ENCODE results near the gene KIF21B.
"Not testable (repeated sequence)": the region's sequence is repeated elsewhere in the genome, so short reads cannot be mapped to it uniquely, and the experiment has no call there.

The KIF21B gene

DNA sequence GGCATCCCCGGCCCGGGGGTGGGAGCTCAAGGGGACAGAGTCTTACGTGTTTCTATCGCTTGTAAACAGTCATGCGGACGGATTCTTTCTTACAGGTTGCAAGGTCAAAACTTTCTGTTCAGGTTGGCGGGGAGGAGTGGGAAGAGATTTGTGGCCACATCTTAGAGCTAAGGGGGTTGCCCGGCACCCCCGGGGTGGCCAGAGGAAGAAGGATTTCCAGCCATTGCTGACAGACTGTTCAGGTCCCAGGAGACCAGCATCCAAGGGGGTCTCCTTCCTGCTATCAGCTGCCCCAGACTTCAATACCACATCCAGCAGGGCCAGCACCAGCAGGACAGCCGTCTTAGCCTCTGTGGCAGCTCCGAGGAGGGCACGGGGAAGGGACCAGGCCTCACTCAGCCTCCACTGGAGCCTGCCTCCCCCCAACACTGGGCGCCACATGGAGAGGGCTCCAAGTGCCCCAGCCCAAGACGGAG lies 52.0 kb downstream of the KIF21B start:
- DNase-seq (ENCODE audit: low spot score): no peak

DNA sequence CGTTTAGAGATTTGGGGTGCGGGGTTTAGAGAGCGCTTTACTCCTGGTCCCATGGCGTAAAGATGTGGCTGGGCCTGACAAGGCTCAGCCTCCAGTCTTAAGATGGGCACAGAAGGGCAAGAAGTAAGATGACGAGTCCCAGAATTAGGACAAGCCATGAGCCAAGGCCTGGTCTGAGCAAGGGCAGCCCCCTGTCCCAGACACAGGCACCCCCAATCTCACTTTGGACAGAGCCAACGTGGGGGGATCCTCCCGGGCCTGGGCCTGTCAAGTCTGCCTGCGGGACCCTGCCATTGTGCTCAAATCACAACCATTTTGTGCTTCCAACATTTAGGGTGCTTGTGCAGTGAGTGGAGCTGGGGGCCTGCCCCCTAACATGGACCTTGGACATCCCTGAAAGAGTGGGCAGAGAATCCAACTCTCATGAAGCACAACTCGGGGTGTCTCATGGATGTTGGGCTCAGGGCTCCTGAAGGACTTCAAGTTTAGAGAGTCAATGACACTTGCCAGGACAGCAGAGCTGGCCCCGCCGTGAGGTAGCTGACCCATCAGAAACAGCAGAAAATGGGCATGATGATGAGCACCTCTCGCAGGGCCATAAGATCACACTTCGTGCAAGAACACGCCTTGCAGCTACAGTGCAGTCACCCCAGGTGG lies 52.6 kb downstream of the KIF21B start:
- no peak for DNase-seq (ENCODE audit: low spot score)

DNA sequence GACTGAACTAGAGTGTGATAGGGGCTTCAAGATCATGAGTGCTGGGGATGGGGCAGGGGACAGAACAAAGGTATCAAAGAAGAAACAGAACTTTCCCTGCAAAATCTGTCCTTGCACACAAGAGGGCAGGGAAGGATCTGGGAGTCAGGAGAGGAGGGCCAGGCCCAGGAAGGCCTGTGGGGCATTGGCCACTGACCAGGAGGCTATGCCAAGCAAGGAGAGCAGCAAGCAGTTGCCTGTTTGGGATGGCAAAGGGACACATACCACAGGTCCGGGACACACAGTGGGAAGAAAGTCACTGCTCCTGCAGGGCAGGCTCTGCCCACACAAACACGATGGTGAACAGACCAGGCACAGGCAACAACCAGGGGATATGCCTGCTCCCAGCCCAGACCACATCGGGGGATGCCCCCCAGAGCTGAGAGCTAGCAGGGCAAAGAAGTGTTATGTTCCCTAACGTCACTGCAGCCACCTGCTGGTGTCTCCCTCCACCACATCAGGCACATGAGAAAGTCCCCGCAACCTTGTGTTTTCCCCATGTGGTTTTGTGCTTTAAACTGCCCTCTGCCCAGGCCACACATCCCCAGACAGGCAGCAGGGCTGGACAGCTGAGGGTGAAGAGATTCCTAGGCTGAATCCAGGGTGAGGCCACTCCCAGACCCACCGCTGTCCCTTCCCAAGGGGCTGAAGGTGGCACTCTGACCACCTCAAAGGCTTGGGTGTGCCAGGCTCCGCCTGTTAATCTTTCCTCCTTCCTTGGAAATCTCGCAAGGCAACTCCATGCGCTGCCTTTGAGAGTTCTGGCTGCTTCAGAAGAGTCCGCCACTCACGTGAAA lies 53.6 kb downstream of the KIF21B start:
- no peak for DNase-seq (ENCODE audit: low spot score)

DNA sequence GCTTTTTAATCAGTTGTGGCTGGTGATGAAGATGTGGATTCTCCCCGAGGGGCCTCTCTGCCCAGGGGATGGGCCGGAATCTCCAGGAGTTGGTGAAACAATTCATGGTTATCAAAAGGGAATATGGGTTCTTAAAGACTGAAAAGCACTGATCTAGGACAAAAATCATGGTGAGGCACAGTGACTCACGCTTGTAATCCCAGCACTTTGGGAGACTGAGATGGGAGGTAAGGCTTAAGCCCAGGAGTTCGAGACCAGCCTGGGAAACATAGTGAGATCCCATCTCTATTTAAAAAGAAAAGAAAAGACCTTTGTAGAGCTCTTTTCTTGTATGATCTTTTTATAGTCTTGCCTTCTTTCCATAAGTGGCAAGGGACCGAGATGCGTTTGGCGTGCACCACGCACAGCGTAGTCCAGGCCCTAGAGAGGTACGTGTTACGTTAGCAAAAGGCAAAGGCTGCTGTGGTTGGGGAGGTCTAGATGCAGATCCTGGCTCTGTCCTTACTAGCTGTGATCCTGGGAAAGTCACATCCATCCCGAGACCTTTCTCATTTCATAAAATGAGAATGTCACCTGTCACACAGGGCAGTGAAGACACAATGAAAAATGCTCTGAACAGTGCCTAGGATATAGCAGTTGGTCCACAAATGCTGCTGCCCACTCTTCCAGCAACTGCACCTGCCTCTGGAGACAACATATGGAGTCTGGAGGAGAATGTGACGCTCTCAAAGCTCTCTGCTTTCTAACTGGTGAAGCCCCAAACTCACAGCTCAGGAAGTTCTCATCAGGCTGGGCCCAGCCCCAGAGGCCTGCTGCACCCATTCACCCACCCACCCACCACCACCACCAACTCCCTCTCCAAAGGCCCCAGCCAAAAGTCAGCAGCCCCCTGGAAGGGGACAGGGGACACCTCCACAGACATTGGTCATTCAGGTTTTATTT lies 54.8 kb downstream of the KIF21B start:
- no peak for DNase-seq (ENCODE audit: low spot score)

DNA sequence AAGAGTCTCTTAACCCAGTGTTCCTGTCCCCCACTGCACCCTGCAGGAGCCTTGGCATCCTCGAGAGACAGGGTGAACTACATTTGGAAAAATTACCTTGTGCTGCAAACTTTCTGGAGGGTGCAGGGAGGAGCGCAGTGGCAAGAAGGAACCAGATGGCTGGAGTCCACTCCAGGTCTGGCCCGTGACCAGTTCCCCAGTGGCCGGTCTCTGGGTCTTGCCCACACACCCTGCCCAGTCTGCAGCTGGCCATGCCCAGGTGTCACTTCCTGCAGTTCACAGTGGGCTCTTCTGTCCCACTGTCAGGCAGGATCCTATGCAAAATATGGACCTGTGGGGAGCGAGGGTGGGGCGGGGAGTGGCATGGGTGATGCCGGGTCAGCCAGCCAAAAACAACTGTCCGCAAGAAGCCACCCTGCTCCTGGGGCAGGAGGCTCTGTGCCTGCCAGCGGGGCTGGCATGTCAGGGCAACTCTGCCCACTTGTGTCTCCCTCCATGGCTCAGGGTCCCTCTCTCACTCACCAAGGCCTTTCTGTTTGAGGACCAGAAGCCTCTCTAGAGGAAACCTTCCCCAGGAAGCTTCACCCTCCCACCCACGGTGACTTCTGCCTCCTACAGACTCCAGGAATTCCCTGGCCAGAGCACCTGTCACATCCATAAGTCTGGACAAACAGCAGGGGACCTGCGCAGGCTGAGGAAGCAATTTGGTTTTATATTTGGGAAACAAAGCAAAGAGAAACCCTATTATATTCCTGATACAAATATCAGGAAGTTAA lies 55.6 kb downstream of the KIF21B start:
- DNase-seq (ENCODE audit: low spot score): no peak

DNA sequence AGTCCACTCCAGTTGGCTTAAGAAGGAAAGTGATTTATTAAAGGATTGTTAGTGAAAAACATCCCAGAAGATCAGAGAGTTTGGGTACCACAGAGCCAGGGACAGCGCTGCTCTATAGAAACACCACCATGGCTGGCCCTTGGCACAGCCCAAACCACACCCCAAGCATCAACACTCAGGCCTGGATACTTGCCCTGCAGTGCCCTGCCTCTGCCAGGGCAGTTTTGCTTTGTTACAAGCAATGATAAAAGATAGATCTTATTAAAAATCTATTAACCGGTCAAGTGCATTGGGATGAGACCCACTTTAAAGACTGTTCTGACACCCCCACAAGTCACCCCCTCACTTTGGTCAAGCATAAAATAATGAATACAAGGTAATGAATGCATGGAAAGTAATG lies 56.6 kb downstream of the KIF21B start:
- no peak for DNase-seq (ENCODE audit: low spot score)

DNA sequence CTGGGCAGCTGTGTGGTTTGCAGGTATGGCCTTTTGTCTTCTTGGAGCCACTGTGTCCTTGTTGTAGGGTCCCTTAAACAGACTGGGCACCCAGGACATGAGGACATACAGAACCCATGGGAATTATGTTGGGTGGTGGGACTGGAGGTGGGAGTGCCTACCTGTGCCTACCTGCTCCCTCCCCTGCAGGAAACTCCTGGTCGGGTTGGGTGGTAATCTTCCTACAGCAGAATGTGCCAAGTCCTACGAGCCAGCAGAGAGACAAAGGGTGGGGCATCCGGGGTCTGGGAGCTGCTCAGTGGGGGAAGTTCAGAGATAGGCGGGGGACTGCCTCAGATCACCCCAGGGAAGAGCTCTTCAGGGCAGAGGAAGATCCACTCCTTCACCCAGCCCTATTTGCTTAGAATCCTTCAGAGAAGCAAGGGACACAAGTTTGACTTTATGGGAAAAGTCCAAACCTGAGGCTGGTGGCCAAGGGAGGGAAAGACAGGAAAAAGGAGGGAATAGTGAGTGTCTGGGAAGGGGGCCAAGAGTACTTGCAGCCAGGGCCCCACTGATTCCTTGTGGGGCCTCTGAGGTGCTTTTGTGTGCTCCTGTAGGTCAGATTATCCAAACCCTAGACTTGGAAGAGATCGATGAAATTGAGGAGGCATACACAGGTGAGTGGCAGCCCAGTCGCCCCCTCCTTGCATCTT lies 58.3 kb downstream of the KIF21B start:
- no peak for DNase-seq (ENCODE audit: low spot score)

DNA sequence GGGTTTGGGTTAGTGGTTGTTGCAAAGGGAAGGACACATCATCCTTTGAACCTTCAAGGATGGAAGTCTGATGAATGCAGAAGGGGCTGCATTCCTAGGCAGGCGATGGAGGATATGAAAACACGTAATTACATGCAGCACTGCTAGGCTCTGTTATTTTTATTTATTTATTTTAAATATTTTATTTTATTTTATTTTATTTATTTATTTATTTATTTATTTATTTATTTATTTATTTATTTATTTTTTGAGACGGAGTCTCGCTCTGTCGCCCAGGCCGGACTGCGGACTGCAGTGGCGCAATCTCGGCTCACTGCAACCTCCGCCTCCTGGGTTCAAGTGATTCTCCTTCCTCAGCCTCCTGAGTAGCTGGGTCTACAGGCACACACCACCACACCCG lies 59.6 kb downstream of the KIF21B start:
- not testable (repeated sequence) for DNase-seq (ENCODE audit: low spot score)

DNA sequence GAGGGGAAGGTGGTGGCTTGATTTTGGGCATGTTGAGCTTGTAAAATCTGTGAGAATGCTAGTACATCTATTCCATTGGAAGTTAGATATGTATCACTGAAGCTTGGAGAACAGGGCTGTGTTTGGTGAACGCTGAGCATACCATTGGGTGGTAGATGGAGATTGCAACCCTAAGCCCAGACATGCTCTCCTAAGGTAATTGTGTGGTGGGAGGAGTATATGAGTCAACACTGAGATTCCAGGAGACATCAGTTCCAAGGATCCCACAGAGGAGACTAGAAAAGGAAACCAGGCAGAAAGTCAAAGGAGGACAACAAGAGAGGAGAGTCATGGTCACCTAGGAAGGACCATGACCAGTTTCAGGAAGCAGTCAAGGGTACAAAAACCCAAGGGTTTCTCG lies 60.4 kb downstream of the KIF21B start:
- DNase-seq (ENCODE audit: low spot score): no peak

DNA sequence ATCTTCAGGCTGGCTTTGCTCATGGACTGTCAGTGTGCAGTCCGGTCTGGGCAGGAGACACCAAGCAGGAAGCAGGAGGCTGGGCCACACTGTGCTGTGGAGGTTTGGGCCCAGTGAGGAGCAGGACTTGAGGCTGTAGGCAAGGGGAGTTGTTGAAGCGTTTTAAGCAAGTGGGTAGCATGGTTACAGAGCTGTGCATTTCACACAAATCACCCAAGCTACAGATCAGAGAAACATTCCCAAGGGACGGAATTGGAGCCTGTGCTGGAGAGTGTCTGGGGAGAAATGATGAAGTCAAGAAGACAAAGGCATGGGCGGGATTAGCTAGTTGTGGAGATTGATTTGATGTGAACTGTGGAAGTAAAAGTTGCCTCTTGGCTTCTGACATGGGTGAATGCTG lies 60.9 kb downstream of the KIF21B start:
- no peak for DNase-seq (ENCODE audit: low spot score)

DNA sequence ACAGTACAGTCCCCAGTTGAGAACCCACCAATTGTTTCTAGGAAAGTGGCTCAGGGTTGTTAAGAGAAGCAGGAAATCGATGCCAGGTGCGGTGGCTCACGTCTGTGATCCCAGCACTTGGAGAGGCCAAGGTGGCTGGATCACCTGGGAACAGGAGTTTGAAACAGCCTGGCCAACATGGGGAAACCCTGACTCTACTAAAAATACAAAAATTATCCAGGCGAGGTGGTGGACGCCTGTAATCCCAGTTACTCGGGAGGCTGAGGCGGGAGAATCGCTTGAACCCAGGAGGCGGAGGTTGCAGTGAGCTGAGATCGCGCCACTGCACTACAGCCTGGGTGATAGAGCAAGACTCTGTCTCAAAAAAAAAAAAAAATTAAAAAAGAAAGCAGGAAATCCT lies 61.4 kb downstream of the KIF21B start:
- not testable (repeated sequence) for DNase-seq (ENCODE audit: low spot score)

DNA sequence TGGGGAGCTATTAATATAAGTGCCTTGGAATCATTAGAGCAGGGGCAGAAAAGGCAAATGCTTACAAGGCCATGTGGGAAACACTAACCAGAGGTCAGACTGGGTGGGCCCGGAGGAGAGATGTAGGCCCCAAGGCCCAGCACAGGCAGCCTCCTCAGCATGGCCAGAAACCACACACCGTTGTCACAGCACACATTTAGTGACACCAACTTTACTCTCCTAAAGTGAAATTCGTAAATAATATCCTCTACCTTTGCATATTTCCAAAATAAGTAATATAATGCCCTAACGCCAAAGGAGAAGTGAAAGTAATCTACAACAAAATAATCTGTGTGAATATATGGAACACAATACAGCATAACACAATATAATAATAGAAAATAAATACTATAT lies 62.6 kb downstream of the KIF21B start:
- DNase-seq (ENCODE audit: low spot score): no peak

DNA sequence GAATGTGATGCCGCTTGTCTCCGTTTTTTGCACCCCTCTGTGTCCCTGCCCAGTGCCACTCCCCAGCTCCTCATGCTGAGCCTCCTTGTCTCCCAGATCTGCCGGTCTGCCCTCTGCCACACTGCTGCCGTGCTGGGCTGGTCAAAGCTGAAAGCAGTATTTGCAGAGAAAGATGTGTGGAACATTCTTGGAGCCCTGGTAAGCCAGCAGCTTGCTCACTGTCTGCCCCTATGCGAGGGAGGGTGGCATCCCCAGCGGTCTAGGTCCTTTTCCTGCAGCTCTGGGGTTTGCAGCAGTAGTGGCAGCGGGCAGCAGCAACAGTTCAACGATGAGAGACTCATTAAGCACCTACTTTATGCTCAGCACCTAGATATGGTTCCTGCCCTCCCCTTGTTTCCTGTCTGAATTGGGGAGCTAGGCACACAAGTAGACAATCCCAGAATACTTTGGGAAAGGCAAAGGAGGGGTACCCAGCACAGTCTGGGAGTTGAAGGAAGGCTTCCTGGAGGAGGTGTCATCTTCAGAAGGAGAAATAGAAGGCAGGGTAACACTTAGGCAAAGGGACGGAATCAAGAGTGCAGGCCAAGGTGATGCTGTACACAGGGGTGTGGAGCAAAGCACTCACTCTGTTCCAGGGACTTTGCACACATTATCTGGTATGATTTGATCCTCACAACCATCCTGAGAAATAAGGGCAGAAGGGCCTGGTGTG lies 63.1 kb downstream of the KIF21B start:
- no peak for DNase-seq (ENCODE audit: low spot score)

DNA sequence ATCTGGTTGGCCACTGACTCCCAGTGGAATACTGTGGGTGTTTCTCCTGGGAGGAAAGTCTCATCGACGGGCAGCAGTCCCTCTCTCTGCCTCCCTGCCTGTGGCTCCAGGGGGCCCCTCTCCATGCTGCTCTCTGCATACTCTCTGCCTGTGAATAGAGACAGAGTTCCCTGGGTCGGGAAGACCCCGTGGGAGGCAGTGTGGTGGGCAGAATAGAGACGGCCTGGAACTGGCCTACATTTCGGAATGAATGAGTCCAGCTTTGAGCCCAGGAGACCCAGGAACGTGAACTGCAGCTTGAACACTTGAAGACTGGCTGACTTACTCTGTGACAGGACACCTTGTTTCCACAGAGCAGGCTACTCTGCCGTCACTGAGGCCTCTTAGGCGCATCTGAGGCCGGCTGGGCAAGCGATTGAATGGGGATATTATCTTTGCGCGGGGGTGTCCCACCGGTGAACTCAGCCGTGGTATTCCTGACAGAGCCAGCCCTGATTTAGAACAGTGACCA lies 64.0 kb downstream of the KIF21B start:
- DNase-seq (ENCODE audit: low spot score): no peak

DNA sequence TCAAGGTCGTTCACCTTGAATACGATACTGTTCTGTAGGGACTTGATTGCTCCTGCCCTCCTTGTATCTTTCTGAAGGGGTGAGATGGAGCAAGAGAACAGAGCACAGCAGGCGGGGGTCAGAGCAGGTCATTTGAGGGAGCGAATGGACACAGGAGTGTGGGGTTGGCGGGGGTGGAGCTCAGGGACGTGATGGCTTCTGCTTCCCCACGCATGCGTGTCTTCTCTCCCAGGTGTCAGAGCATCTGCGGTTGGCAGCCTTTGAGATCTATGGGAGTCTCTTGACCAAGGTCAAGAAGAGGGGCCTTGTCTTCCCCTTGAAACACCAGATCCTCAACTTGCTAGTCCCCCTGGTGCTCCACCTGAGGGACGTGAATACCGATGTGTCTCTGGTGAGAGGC lies 64.9 kb downstream of the KIF21B start:
- no peak for DNase-seq (ENCODE audit: low spot score)

DNA sequence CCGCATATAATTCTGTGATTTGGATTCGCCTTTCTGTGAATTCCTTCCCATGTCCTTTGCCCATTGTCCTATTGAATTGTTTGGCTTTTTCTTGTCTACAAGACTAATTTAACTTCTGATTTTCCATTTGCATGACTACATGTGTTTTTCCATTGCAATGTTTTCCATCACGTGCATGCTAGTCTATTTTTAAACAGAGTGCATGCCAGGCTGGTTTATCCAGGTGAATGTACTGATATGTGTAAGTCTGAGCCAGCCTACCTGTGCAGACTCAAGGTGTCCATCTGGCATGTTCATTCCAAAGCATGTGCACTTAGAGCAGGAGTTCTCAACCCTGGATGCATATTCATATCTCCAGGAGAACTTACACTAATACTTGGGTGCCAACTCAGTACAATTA lies 69.1 kb downstream of the KIF21B start:
- DNase-seq (ENCODE audit: low spot score): no peak

DNA sequence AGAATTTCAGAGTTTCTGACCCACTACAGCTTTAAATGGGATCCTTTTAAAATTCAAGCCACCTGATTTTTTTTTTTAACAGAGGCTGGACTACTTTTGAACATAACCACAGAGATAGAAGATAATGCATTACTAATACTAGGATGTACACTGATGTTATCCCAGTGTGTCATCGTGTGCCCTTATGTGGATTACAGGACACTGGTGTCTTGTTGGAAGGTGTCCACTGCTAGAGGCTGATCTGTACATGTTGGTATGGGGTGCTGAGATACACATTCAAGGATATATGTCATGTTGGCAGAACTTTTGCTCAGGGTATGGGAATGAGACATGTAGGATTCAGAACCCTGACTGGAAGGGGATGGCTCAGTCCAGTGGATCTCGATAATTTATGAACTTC lies 72.5 kb downstream of the KIF21B start:
- DNase-seq (ENCODE audit: low spot score): no peak

DNA sequence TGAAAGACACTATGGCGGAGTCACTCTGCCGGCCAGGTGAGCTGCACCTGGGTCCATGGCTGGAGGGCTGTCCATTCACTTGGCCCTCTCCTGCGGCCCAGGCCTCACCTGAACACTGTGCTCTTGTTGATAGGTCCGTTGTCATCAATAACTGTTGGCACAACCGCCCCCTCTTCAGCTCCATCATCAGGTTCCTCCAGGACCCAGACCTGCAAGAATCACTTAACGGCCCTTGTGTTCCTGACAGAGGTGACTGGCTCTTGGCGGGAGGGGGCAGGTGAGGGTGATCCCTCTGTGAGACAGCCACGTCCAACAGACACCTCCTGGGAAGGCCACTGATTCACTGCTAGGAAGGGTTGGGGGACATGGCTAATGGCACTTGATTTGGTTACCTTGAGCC lies 73.9 kb downstream of the KIF21B start:
- DNase-seq (ENCODE audit: low spot score): no peak

DNA sequence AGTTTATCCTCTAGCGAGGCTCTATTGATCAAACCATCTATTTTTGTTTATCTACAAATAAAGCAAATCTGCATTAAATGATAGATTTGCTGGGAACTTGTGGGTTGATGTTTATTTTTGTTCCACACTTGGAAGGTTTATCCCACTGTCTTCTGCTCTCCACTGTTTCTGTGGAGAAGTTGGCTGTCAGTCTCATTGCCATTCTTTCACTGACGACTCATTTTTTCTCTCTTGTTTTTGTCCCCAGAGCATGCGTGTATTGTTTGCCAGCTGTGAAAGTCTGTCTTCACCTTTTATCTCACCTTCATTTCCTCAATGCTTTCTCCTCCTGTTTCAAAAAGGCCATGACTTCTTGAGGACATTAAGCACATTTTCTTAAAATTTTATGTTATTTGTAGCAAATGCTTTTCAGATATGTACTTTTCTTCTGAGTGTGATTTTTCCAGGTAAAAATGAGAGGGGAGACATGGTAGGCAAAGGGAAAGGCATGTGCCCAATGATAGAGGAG lies 76.4 kb downstream of the KIF21B start:
- DNase-seq (ENCODE audit: low spot score): no peak

DNA sequence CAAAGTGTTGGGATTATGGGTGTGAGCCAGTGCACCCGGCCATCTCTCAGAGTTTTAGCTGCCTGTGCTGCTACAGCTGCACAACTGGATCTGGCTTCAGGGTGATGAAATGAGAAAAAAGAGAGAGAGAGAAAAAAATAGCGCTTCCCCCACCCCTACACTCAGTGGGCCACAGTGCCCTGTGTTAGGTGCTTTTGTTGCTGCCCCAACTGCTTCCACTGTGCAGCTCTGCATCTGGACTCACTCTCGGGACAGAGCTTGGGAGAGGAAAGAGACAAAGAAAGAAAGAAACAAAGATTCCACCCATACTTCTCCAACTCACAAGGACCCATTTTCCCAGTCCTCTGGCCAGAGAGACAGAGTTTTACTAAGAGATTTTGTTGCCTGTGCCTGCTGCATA lies 78.4 kb downstream of the KIF21B start:
- DNase-seq (ENCODE audit: low spot score): no peak
